Caco-2 (cell line): ENCODE data around the gene SORBS1. TPM values are rescaled to one million over a fixed set of nuclear protein-coding genes. Genes with fewer than 3 reads are reported as not detected.

ENCODE experiments used
- BruUV-seq: library from RNA; stranded (reverse); fragments of 400-500 nt; replicated peaks from 2 replicates; lab custom pipeline; 2021; lab: Mats Ljungman, UMichigan
- CTCF ChIA-PET: fragments of 300-600 bp; sonication (Branson Sonifier 250); formaldehyde crosslinking; loops from one replicate; lab custom pipeline; 2022; ENCODE audit warnings: antibody characterized with exemption; lab: Charles Lee
- POLR2A ChIA-PET: fragments of 300-600 bp; sonication (Branson Sonifier 250); formaldehyde crosslinking; loops from one replicate; lab custom pipeline; 2022; ENCODE audit warnings: antibody characterized with exemption; lab: Charles Lee
- DNase-seq, 2 experiments: peaks; one replicate each; pipeline versions ENCODE4 v3.0.0 to v3.0.0-alpha.2; 2020 to 2022
- H3K27me3 ChIP-seq: replicated peaks from 2 replicates; pipeline ENCODE4 v1.6.0; 2011; ENCODE audit warnings: low read length; ENCODE audit not compliant: control insufficient read depth, insufficient read depth
- H3K36me3 ChIP-seq: 2 replicates; pipeline ENCODE4 v1.5.1; 2011; ENCODE audit warnings: low read length; ENCODE audit not compliant: control insufficient read depth, insufficient read depth
- H3K4me1 ChIP-seq: fragments of 250-450 bp; sonication (Bioruptor Pico); 2 replicates; pipeline ENCODE4 v1.5.1; 2020; ENCODE audit warnings: mild to moderate bottlenecking
- H3K4me3 ChIP-seq: 2 replicates; pipeline ENCODE4 v1.5.1; 2011; ENCODE audit warnings: low read depth, mild to moderate bottlenecking, control low read depth, low read length
- H3K9me3 ChIP-seq: fragments of 250-450 bp; sonication (Bioruptor Pico); 2 replicates; pipeline ENCODE4 v1.5.1; 2020; ENCODE audit warnings: mild to moderate bottlenecking, moderate library complexity
- H3K27ac Mint-ChIP-seq: one replicate; pipeline ENCODE4 v1.8.0; 2022; ENCODE audit warnings: mixed read lengths; ENCODE audit not compliant: unreplicated experiment
- H3K27me3 Mint-ChIP-seq: one replicate; pipeline ENCODE4 v1.8.0; 2022; ENCODE audit warnings: mixed read lengths; ENCODE audit not compliant: insufficient read depth, unreplicated experiment
- H3K36me3 Mint-ChIP-seq: one replicate; pipeline ENCODE4 v1.8.0; 2022; ENCODE audit warnings: mild to moderate bottlenecking, mixed read lengths; ENCODE audit not compliant: insufficient read depth, unreplicated experiment
- H3K4me1 Mint-ChIP-seq: one replicate; pipeline ENCODE4 v1.8.0; 2022; ENCODE audit warnings: low read depth, mixed read lengths; ENCODE audit not compliant: unreplicated experiment
- H3K4me3 Mint-ChIP-seq: one replicate; pipeline ENCODE4 v1.8.0; 2022; ENCODE audit warnings: mild to moderate bottlenecking, moderate library complexity, mixed read lengths; ENCODE audit not compliant: unreplicated experiment
- H3K9me3 Mint-ChIP-seq: one replicate; pipeline ENCODE4 v1.8.0; 2022; ENCODE audit warnings: mixed read lengths; ENCODE audit not compliant: unreplicated experiment
- CTCF ChIP-seq, 2 experiments: fragments of 200-600 bp in 1 of 2; IDR thresholded peaks; 1 replicate in 1 of 2; 2 replicates in 1 of 2; pipeline versions ENCODE4 v1.5.1 to v1.8.0; 2011 to 2022; ENCODE audit warnings: antibody characterized with exemption in 1 of 2, control low read depth in 1 of 2, inconsistent platforms in 1 of 2, low read depth in 1 of 2, low read length in 1 of 2, mild to moderate bottlenecking in 1 of 2, moderate library complexity in 1 of 2; ENCODE audit not compliant: insufficient read depth in 1 of 2, severe bottlenecking in 1 of 2, unreplicated experiment in 1 of 2
- intact Hi-C: fragments of 100-400 bp; cut with micrococcal nuclease; formaldehyde crosslinking; loops from one replicate; pipeline ENCODE4 v1.10.0; 2022; ENCODE audit not compliant: unreplicated experiment
- total RNA-seq: library from RNA; stranded (reverse); gene quantifications from 2 replicates; pipeline ENCODE4 v1.2.3, GENCODE V29; 2022

The SORBS1 gene
- total RNA-seq, 1 experiment from 2014 or later: 39.3 TPM

GRCh38 chr10:95353123-95353522 is 208.0 kb downstream of the SORBS1 start:
- intact Hi-C loops: no loop called here
- DNase-seq: no peak
- no peak overlapping the region for H3K27ac Mint-ChIP-seq
- H3K4me1 Mint-ChIP-seq: peaks cover 32% of the 10 kb centered on the region
- H3K9me3 Mint-ChIP-seq: no peaks in the 10 kb centered on the region
- Histone ChIP-seq H3K27me3 (no peaks in the 10 kb centered on the region), H3K36me3 (peaks cover 8% of the 10 kb centered on the region), H3K4me1 (peaks cover 33% of the 10 kb centered on the region), H3K9me3 (no peaks in the 10 kb centered on the region), H3K4me3 (no peak overlapping the region)
- H3K27me3 Mint-ChIP-seq: no peaks in the 10 kb centered on the region
- no peak overlapping the region for H3K4me3 Mint-ChIP-seq
- peaks cover 37% of the 10 kb centered on the region for H3K36me3 Mint-ChIP-seq
- BruUV-seq: no TSS peak
- no peak for TF ChIP-seq CTCF (IDR thresholded peaks at IDR 0.05; ENCODE audit: insufficient read depth in 1 of 2, low read depth in 1 of 2, low read length in 1 of 2, severe bottlenecking in 1 of 2, unreplicated experiment in 1 of 2)
- ChIA-PET CTCF (interaction anchor here (0.7 to 1.1 kb wide), 2 partner anchors 10 to 47 kb away, joined by 3 to 4 read pairs; no protein-coding TSS in a partner anchor), POLR2A (no interaction called here)

GRCh38 chr10:95352684-95353083 is 208.5 kb downstream of the SORBS1 start:
- DNase-seq: no peak
- Mint-ChIP-seq H3K27ac (no peak overlapping the region), H3K9me3 (no peaks in the 10 kb centered on the region), H3K27me3 (no peaks in the 10 kb centered on the region), H3K36me3 (peaks cover 37% of the 10 kb centered on the region), H3K4me1 (peaks cover 32% of the 10 kb centered on the region), H3K4me3 (no peak overlapping the region)
- H3K4me3 ChIP-seq: no peak overlapping the region
- intact Hi-C loops: no loop called here
- H3K36me3 ChIP-seq: peaks cover 8% of the 10 kb centered on the region
- POLR2A ChIA-PET: no interaction called here
- H3K27me3 ChIP-seq: no peaks in the 10 kb centered on the region
- no TSS peak for BruUV-seq
- CTCF ChIA-PET: interaction anchor here (1.1 kb wide), 1 partner anchor 10 kb away, joined by 4 read pairs; no protein-coding TSS in a partner anchor
- peaks cover 38% of the 10 kb centered on the region for H3K4me1 ChIP-seq
- TF ChIP-seq CTCF (IDR thresholded peaks at IDR 0.05; ENCODE audit: insufficient read depth in 1 of 2, low read depth in 1 of 2, low read length in 1 of 2, severe bottlenecking in 1 of 2, unreplicated experiment in 1 of 2): no peak
- no peaks in the 10 kb centered on the region for H3K9me3 ChIP-seq

GRCh38 chr10:95350830-95351228 is 210.3 kb downstream of the SORBS1 start:
- no peak overlapping the region for H3K4me3 ChIP-seq
- DNase-seq: no peak
- H3K4me1 ChIP-seq: peaks cover 52% of the 10 kb centered on the region
- H3K36me3 ChIP-seq: peaks cover 6% of the 10 kb centered on the region
- Mint-ChIP-seq H3K4me1 (peaks cover 48% of the 10 kb centered on the region), H3K9me3 (no peaks in the 10 kb centered on the region), H3K36me3 (peaks cover 48% of the 10 kb centered on the region), H3K27me3 (no peaks in the 10 kb centered on the region), H3K27ac (peak overlapping the region; percentile 81), H3K4me3 (no peak overlapping the region)
- ChIA-PET POLR2A (no interaction called here), CTCF (interaction anchor here (1.8 kb wide), 1 partner anchor 12 kb away, joined by 7 read pairs; no protein-coding TSS in a partner anchor)
- intact Hi-C loops: no loop called here
- BruUV-seq: no TSS peak
- no peaks in the 10 kb centered on the region for H3K9me3 ChIP-seq
- TF ChIP-seq CTCF (IDR thresholded peaks at IDR 0.05; ENCODE audit: insufficient read depth in 1 of 2, low read depth in 1 of 2, low read length in 1 of 2, severe bottlenecking in 1 of 2, unreplicated experiment in 1 of 2): no peak
- H3K27me3 ChIP-seq: no peaks in the 10 kb centered on the region
